HG02885 (cell line): ENCODE data around the gene FNDC10.
"Not testable (repeated sequence)": the region's sequence is repeated elsewhere in the genome, so short reads cannot be mapped to it uniquely, and the experiment has no call there.

Source experiments
- ATAC-seq: cut with Tn5 transposase; IDR thresholded peaks from one replicate; pipeline ENCODE4 v1.9.1; 2021; ENCODE audit warnings: mild to moderate bottlenecking; ENCODE audit not compliant: unreplicated experiment, poor library complexity

The FNDC10 gene

DNA sequence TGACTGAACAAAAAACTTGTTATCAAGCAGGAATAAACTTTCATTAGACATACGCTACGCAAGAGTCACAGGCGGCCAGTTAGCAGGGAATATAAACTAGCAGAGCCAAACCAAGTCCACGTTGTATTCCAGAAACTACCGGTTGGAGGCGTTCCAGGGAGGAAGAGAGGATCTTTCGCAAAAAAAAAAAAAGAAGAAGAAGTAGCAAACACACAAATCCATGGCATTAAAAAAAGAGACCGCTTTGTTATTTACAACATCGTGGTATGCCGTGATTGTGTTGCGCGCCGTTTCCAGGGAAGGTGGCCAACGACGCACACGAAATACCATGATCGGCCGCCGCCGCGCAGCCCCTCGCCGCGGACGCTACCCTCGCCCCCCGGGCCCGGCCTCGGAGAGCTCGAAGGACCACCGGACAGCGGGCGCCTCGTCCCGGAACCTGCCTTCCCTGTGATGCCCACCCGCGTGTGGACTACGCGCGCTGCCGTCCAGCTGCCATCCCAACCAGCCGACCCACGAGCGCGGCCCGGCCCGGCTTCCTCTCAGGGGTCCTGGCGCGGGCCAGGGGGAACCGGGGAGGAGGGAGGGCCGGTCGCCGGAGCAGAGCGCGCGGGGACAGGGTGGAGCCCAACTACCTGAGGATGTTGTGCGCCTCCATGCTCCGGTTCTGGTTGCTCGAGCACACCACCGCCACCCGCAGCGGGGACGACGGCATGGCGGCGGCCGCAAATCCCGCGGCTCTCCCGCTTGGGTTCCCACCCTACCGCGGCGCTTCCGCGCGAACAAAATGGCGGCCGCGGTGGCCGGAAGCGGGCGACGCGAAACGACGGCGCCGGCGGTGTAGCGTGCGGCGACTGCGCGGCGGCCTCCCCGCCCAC lies 25.9 kb downstream of the FNDC10 start:
- peak; percentile 66 for ATAC-seq

DNA sequence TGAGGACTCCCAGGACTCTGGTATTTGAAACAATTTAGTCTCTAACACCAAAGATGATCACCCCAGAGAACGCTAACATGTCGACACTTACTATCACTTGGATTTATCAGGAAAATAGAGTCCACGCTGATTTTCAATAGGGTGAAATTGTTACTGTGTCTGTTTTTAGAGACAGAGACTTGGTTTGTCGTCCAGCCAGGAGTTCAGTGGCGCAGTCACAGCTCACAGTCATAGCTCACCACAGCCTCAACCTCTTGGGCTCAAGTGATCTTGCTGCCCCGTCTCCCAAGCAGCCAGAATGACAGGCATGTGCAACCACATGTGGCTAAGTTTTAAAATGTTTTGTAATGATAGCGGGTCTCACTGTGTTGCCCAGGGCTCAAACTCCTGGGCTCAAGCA lies 30.6 kb downstream of the FNDC10 start:
- no peak for ATAC-seq

DNA sequence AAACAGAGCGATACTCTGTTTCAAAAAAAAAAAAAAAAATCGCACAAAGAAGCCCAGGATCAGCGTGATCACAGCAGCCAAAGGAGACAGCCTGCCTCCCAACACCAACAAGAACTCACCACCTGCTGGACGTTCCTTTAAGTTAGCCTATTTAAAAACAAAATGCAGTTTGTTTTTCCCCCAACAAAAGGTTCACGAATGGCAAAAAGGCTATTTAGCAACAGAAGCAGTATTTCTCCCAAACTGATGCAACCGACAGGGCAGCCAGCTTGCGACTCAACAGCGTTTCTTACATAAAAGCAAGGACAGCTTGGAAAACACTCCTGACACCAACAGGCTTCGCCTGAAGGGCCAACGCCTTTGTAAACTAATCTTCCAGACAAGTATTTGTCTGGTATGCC lies 32.0 kb downstream of the FNDC10 start:
- ATAC-seq: no peak

DNA sequence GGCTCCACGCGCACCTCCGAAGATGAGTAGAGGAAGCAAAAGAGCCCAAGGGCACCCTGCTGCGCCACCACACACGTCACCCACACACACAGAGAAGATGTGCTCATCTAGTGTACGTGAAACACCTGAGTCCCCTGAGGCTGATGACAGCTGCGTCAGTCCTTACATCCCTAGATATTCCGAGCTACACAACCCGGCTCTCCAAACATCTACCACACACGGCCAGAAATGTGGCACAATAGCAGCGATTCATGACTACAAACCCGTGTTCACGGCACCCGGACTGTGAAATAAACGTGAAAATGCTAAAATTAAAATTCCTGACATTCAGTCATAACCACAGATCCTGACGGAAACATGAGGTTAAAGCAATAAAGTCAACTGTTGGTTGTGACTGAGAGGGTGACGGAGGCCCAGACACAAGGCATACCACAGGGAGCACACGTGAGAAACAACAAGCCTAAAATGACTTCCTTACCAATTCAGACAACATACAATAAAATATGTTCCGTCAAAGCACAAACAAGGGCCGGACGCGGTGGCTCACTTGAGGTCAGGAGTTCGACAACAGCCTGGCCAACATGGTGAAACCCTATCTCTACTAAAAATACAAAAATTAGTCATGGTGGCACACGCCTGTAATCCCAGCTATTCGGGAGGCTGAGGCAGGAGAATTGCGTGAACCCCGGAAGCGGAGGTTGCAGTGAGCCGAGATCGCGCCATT lies 32.6 kb downstream of the FNDC10 start:
- ATAC-seq: no peak

DNA sequence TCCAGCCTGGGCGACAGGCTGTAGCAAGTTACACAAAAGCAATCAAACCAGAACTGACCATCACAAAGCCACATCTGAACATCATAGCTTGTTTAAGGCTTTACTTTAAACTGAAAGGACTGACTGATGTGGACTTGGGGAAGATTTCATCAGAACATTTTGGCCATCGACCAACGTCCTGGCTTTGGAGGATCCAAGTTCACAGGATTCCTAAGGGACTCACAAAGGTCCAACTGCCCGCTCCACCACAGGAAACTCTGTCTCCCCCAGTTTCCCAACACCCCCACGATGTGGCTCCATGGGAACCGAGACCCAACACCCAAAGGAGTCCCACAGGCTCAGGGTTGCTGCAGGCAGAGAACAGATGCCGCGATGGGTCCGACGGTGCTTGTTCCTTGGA lies 34.6 kb downstream of the FNDC10 start:
- no peak for ATAC-seq

DNA sequence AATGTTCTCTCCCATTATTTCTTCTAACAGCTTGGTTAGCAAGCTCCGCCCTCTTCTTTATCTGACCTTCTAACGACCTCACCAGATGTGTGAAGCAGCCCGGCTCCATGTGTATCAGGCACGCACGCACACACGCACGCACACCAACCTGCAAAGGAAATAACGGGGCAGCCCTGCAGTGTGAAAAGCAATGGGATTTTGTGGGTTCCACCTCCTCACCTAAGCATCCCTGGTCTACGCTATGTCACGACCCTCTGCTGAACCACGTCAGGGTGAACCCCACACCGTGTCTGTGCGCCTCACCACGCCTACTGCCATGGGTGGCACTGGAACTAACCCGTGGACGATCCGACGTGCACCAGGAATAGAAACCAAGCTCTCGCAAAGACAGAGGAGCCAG lies 35.7 kb downstream of the FNDC10 start:
- no peak for ATAC-seq

DNA sequence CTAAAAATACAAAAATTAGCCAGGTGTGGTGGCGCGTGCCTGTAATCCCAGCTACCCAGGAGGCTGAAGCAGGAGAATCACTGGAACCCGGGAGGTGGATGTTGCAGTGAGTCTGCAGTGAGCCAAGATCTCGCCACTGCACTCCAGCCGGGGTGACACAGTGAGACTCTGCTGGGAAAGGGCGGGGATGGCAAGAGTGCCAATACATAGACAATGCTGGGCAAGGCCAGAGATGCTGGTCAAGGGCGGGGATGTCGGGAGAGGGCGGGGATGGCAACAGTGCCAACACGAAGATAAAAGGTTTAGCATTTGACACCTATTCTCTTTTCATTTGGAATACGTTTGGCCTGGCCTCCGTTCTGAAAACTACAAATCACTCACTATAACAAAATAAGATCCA lies 36.2 kb downstream of the FNDC10 start:
- ATAC-seq: no peak

DNA sequence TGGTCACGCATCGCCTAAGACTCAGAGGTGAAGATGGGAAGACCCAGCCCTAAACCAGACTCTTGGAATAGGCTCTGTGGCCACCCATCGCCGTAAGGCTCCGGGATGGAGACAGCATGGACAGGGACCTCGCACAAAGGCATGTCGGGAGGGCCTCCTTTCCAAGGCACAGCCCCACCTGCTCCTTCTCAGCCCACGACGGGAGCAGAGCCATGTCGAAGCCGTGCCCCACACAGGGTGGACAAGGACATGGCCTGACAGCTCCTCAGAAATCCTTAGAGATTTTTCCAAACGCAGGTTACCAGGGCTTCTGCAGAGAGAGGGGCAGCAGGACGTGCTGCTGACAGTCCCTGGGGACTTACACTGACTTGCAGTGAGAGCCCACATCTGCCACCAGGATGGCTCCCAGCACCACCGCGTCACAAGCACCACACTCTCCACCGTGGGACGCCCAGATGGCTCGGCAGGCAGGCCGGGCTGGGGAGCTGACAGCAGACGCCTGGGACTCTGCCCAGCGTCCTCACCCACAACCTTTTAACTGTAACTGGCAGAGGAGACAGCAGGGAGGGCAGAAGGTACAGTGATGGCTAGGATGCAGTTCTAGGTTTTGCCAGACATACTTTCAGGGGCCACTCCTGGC lies 37.3 kb downstream of the FNDC10 start:
- no peak for ATAC-seq

DNA sequence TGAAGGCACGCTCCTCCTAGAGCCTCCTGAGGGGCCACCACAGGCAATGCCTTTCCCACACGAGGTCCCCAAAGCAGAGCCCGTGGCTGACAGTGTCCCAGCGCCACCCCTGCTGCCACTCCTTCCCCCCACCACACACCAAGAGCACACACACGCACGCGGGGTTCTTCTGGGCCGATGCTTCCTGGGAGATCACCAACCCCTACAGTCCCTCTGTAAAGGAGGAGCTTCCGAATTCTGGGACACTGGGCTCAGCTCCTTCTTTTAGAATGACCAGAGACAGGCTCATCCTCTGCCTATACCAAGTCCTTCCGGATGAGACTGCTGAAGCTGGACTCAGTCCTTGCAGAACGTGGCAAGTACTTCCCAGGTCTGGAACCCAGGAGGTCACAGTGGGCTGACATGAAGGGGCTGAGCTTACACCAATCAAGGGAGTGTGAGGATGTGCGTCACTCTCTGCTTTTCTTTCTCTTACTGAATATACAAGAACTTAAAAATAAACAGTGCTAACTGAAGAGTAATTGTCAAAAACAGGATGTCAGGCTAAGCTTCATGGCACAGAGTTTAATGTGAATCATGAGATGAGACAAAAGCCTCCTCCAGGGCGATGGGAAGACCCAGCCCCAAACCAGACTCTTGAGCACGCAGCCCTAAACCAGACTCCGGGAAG lies 38.0 kb downstream of the FNDC10 start:
- no peak for ATAC-seq

DNA sequence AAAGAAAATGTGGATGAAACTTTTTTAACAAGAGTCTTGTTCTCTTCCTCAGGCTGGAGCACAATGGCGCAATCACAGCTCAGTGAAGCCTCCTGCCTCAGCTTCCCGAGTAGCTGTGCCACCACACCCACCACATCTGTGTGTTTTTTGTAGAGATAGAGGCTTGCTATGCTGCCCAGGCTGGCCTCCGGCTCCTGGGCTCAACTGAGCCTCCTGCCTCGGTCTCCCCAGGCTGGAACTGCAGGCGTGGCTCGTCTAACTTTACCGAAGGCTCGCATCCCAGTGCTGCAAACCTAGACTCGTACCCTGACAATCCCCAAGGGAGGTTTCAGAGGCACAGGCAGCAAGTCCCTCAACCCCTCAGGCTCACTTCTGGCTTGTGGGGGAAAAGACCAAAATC lies 39.8 kb downstream of the FNDC10 start:
- no peak for ATAC-seq

DNA sequence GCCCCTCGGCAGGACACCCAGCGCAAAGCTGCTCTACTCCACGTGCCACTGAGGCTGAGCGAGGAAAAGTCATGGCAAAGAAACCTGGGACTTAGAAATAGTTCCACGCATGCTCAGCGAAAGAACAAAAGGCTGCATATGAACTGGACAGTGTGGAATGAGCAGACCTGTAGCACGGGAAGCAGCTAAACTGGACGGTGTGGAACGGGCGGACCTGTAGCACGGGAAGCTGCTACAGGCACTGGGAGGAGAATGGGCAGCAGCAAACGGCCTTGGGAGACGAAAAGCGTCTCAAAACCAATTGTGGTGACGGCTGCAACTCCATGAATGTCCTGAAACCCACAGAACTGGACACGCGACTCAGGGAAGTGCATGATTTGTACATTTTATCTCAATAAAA lies 40.9 kb downstream of the FNDC10 start:
- ATAC-seq: no peak

DNA sequence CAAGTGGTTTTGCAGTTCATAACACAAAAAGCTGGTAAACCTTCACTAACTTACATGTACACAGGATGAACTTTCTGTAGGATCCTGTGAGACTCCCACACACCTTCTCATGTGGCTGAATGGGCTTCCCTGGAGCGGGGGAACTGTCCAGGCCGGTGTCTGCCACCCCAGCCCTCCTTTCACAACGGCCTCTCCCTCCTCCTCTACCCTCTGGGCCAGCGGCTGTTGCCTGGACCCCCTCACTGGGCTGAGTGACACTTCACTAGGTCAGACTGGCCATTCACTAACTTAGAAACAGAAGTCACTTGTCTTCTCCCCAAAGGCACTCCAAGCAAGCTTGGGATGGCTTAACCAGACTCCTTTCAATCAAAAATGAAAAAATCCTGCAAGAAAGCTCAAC lies 41.3 kb downstream of the FNDC10 start:
- ATAC-seq: no peak

DNA sequence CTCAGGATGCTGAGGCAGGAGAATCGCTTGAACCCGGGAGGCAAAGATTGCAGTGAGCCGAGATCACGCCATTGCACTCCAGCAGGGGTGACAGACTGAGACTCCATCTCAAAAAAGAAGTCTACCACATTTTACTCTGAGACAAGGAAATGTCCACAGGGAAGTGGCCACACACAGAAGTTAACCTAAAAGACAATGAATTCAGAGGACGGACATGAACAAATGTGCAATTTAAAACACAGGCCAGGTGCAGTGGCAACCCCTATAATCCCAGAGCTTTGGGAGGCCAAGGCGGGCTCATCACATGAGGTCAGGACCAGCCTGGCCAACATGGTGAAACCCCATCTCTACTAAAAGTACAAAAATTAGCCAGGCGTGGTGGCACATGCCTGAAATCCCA lies 42.2 kb downstream of the FNDC10 start:
- ATAC-seq: not testable (repeated sequence)

DNA sequence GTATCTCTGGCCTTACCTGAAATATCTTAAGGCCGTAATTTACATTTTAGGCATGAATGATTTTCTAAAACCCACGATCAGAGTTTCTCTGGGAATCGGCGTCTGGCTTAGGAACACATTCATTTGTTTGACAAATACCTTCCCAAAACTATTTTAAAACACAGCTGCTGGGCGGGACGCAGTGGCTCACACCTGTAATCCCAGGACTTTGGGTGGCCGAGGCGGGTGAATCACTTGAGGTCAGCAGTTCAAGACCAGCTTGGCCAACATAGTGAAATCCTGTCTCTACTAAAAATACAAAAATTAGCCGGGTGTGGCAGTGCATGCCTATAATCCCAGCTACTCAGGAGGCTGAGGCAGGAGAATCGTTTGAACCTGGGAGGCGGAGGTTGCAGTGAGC lies 43.0 kb downstream of the FNDC10 start:
- ATAC-seq: not testable (repeated sequence)

DNA sequence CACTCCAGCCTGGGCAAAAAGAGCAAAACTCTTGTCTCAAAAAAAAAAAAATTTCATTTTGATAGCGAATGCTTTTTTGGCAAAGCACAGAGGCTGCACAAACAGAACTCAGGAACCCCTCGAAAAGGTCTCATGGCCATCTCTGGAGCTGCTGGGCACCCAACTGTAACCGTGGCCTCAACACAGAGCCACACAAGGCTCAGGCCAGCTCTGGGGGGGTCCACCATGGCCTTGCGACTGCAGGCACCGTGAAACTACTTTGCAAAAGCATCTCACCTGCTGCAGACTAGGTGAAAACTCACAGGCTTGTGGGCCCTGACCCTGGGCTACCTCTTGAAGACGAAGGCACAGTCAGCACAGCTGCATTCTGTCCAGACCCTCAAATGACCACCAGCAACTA lies 43.4 kb downstream of the FNDC10 start:
- ATAC-seq: no peak

DNA sequence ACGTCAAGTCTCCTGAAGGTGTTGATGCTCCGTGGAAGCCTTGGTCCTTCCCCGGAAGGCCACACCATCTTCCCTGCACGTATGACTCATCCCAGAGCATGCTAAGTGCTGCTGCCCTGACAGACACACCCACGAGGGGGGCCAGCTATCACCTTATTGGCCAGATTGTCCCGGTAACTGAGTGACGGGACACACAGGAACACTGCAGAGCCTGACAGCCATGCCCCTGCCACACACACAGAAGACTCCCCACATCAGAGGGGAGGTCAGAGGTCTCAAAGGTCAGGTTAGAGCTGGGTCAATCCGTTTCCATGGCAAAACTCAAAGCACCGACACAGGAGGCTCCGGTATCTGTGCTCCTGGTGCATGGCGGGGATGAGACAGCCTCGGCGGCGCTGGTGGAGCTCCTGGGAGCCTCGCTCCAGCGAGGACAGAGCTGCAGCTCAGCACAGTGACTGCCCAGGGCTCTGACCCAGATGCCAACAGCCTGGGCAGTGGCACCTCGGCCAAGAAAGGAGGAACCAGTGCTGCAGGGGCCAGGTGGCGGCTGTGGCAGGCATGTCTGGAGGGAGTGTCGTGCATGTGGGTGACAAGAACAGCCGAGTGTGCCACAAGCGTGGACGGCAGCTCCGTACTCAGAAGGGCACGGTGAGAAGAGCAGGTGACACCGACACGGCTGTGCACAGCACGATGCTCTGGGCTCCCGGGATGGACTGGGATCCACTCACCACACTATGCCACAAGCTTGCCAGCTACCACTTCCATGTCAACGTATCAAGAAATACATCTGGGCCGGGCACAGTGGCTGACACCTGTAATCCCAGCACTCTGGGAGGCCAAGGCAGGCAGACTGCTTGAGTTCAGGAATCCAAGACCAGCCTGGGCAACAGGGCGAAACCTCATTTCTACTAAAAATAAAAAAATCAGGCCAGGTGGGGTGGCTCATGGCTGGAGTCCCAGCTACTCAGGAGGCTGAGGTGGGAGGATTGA lies 44.7 kb downstream of the FNDC10 start:
- ATAC-seq: no peak

DNA sequence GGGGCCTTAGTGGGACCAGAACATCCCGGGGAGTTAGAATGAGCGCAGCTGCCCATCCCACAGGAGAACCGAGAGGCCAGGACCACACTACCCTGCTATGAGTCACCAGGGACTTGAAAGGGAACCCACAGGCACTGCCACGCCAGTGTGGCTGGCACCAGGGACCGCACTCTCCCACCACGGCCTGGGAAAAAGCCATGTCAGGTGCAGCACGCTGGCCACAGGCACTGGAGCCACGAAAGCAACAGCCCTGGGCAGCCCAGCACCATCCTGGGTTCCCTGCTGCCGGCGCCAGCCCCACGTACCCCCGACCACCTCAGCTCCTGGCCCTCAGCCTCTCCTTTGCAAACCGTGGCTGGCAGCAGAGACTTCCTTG lies 45.4 kb downstream of the FNDC10 start:
- no peak for ATAC-seq

DNA sequence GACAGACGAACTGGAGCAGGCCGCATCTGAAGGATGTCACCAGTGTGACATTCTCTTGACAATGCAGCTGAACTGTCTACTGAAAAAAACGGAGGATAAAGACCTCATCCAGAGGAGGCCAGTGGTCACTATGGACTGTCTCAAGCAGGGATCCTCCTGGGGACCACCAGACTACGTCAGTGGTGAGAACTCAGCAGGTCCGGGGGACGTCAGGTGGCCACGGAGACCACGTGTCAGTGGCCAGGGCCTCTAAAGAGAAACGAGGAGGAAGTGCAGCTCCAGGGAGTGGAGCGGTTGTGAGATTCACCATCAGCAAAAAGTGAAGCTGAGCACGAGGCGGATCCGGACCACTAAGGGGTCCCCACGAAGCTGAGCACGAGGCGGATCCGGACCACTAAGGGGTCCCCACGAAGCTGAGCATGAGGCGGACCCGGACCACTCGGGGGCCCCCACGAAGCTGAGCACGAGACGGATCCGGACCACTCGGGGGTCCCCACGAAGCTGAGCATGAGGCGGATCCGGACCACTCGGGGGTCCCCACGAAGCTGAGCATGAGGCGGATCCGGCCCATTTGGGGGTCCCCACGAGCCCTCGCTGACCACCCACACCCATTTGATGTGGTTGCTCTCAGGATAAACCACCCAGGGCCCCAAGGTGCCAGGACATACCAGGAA lies 46.0 kb downstream of the FNDC10 start:
- ATAC-seq: no peak

DNA sequence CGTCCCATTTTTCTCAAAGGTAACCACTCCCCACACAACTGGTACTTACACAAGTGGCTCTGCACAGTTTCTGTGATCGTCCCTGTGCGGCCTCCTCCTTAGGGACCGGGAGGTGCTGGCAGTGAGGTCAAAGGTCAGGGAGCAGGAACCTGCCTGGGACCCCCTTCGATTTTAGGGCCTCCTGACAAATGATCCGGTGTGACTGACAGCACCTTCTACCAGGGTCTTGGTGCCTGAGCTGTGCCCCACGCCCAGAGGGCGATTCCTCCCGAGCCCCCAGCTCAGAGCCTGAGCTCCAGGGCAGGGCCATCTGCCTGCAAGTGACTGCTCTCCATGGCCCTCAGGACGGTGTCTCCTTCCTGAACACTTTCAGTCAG lies 47.7 kb downstream of the FNDC10 start:
- no peak for ATAC-seq
